ENCODE results near the gene ETFA. TPM values are rescaled to one million over a fixed set of nuclear protein-coding genes. Genes with fewer than 3 reads are reported as not detected.

ETFA gene
- total and polyA plus RNA-seq, 7 donors: 58.4 to 476 (median 102) TPM

DNA sequence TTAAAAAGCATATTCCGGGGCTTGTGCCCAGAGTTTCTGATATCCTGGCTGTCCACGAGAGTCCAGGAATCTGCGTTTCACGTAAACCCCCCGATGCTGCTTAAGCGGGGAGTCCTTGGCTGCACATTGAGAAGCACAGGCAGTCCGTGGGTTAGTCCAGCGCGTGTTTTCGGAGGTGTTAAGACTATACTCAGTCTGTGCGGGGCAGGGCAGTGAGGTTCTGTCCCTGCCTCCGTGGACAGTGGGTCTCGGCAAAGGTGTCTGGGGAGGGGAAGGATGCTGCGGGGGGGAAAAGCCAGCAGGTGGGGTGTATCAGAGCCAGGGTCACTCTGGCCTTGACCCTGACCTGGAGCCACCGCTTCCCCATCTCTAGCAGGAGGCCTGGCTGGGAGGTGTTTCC, 145.3 kb downstream of the ETFA start:
- Histone ChIP-seq H3K9me3 (no peaks in the 10 kb centered on the region), H3K4me1 (peaks cover 0 to 17% (median 4%) of the 10 kb centered on the region in 4 donors), H3K36me3 (no peaks in the 10 kb centered on the region), H3K4me3 (no peak overlapping the region), H3K27me3 (no peaks in the 10 kb centered on the region), H3K27ac (no peak overlapping the region)
- intact Hi-C loops (cut with DNase I): no loop called here
- TF ChIP-seq, protein P1, sequence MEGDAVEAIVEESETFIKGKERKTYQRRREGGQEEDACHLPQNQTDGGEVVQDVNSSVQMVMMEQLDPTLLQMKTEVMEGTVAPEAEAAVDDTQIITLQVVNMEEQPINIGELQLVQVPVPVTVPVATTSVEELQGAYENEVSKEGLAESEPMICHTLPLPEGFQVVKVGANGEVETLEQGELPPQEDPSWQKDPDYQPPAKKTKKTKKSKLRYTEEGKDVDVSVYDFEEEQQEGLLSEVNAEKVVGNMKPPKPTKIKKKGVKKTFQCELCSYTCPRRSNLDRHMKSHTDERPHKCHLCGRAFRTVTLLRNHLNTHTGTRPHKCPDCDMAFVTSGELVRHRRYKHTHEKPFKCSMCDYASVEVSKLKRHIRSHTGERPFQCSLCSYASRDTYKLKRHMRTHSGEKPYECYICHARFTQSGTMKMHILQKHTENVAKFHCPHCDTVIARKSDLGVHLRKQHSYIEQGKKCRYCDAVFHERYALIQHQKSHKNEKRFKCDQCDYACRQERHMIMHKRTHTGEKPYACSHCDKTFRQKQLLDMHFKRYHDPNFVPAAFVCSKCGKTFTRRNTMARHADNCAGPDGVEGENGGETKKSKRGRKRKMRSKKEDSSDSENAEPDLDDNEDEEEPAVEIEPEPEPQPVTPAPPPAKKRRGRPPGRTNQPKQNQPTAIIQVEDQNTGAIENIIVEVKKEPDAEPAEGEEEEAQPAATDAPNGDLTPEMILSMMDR (IDR thresholded peaks at IDR 0.05): no peak
- TF ChIP-seq POLR2AphosphoS5 (IDR thresholded peaks at IDR 0.05) (no peak), EP300 (IDR thresholded peaks at IDR 0.05) (no peak), POLR2A (IDR thresholded peaks at IDR 0.05) (no peak)
- no peak for DNase-seq
- 94 to 95% methylated on average over 15 of the region's 15 CpGs for WGBS, 2 donors

Other genes with a start within 250 kb of the ETFA start
- gene ISL2, start 25.3 kb upstream of the ETFA start, total RNA-seq: 1 to 10 TPM; 2.2 to 6.4 (median 2.8) TPM
- gene ISL2, start 25.3 kb upstream of the ETFA start, polyA plus RNA-seq: 1 to 10 TPM in 1 of 3 donors, under 1 TPM in 1, not detected in 1; 0.52 to 2.4 TPM

All from sigmoid colon (tissue), 7 donors.